ENCODE measurements around the gene TAS1R3. TPM values are rescaled to one million over a fixed set of nuclear protein-coding genes. Genes with fewer than 3 reads are reported as not detected.

Gene TAS1R3
- total RNA-seq, 1 donor, result under 0.01 TPM

- no peak for TF ChIP-seq CTCF (IDR thresholded peaks at IDR 0.05; ENCODE audit: extremely low read depth, low read depth, low read length)
- DNase-seq (ENCODE audit: insufficient read length, low spot score, missing footprints), result no peak
- Histone ChIP-seq H3K4me3 (ENCODE audit: insufficient read depth, low read length) (no peak overlapping the region), H3K79me2 (ENCODE audit: insufficient read depth, low read length) (peaks cover 18% of the 10 kb centered on the region), H3K36me3 (ENCODE audit: insufficient read depth, low read length) (peaks cover 9% of the 10 kb centered on the region), H3K4me2 (ENCODE audit: insufficient read depth, low read length) (no peak overlapping the region), H3K27ac (ENCODE audit: low read depth, low read length) (no peak overlapping the region), H3K4me1 (ENCODE audit: insufficient read depth, low read length) (no peaks in the 10 kb centered on the region), H2AFZ (ENCODE audit: low read length) (no peak overlapping the region), H4K20me1 (ENCODE audit: insufficient read depth, low read length) (peaks cover 2% of the 10 kb centered on the region), H3K27me3 (ENCODE audit: insufficient read depth, low read length) (no peaks in the 10 kb centered on the region), H3K9me3 (ENCODE audit: low read depth, low read length) (no peaks in the 10 kb centered on the region)
Measured at GRCh38 chr1:1380860-1381259, 49.8 kb downstream of the TAS1R3 start.

DNA sequence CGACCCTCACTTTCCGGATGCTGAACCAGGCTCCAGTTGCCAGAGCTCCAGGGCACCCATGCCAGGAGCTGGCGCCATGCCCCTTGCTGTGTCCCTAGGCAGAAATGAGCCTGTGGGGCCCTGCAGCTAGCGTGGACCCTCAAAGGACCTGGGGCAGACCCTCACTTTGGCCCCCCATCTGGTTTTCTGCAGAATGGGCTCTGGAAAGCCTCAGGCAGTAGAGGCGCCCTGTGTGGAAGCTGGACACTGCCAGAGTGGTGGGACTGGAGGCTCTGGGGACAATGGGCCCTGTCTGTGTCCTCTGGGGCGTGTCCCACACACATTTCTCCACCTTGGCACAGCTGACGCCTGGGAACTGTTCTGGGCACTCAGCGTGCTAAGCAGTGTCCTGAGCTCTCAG lies 50.2 kb downstream of the TAS1R3 start:
- H2AFZ ChIP-seq (ENCODE audit: low read length), result no peak overlapping the region
- H3K4me1 ChIP-seq (ENCODE audit: insufficient read depth, low read length), result no peaks in the 10 kb centered on the region
- peaks cover 6% of the 10 kb centered on the region for H4K20me1 ChIP-seq (ENCODE audit: insufficient read depth, low read length)
- H3K4me3 ChIP-seq (ENCODE audit: insufficient read depth, low read length), result no peak overlapping the region
- H3K79me2 ChIP-seq (ENCODE audit: insufficient read depth, low read length), result peaks cover 18% of the 10 kb centered on the region
- no peak overlapping the region for H3K4me2 ChIP-seq (ENCODE audit: insufficient read depth, low read length)
- peaks cover 13% of the 10 kb centered on the region for H3K36me3 ChIP-seq (ENCODE audit: insufficient read depth, low read length)
- H3K27me3 ChIP-seq (ENCODE audit: insufficient read depth, low read length), result no peaks in the 10 kb centered on the region
- H3K27ac ChIP-seq (ENCODE audit: low read depth, low read length), result no peak overlapping the region
- no peaks in the 10 kb centered on the region for H3K9me3 ChIP-seq (ENCODE audit: low read depth, low read length)
- DNase-seq (ENCODE audit: insufficient read length, low spot score, missing footprints), result peak; percentile 78
- TF ChIP-seq CTCF (IDR thresholded peaks at IDR 0.05; ENCODE audit: extremely low read depth, low read depth, low read length), result no peak

Small RNA genes lying within 50 kb of the gene (small RNA-seq; reads per million reads assigned to genes)
- not detected for gene MIR6726

Other genes with a start within 250 kb of the TAS1R3 start
- 5.4 and 8.5 TPM in 2 replicates for gene C1orf159, start 215.2 kb upstream of the TAS1R3 start, total RNA-seq
- not detected in 2 replicates for gene TTLL10, start 157.4 kb upstream of the TAS1R3 start, total RNA-seq
- gene TNFRSF18, start 124.7 kb upstream of the TAS1R3 start, total RNA-seq, result 0.29 TPM in 1 of 2 replicates, not detected in the other
- under 0.01 TPM in 1 of 2 replicates, not detected in the other for gene TNFRSF4, start 117.1 kb upstream of the TAS1R3 start, total RNA-seq
- gene SDF4, start 99.3 kb upstream of the TAS1R3 start, total RNA-seq, result 136 and 151 TPM in 2 replicates
- gene B3GALT6, start 99.0 kb upstream of the TAS1R3 start, total RNA-seq, result 26.5 and 29.7 TPM in 2 replicates
- gene C1QTNF12, start 84.6 kb upstream of the TAS1R3 start, total RNA-seq, result 0.36 and 0.59 TPM in 2 replicates
- 31.2 and 32.6 TPM in 2 replicates for gene UBE2J2, start 57.4 kb upstream of the TAS1R3 start, total RNA-seq
- 0.59 and 1.1 TPM in 2 replicates for gene SCNN1D, start 50.8 kb upstream of the TAS1R3 start, total RNA-seq
- 31.2 and 46.7 TPM in 2 replicates for gene ACAP3, start 23.4 kb upstream of the TAS1R3 start, total RNA-seq
- 19.4 and 29.3 TPM in 2 replicates for gene PUSL1, start 22.7 kb upstream of the TAS1R3 start, total RNA-seq
- gene INTS11, start 6.6 kb upstream of the TAS1R3 start, total RNA-seq, result 53.3 and 59.7 TPM in 2 replicates
- 12.7 and 13.8 TPM in 2 replicates for gene CPTP, start 6.5 kb upstream of the TAS1R3 start, total RNA-seq
- 73.5 and 81.9 TPM in 2 replicates for gene DVL1, start 18.1 kb downstream of the TAS1R3 start, total RNA-seq
- 689 and 735 TPM in 2 replicates for gene MXRA8, start 27.3 kb downstream of the TAS1R3 start, total RNA-seq
- 64.8 and 74.6 TPM in 2 replicates for gene AURKAIP1, start 43.9 kb downstream of the TAS1R3 start, total RNA-seq
- gene CCNL2, start 68.1 kb downstream of the TAS1R3 start, total RNA-seq, result 138 and 139 TPM in 2 replicates
- 53.9 and 58.9 TPM in 2 replicates for gene MRPL20, start 76.0 kb downstream of the TAS1R3 start, total RNA-seq
- 1.2 and 1.8 TPM in 2 replicates for gene ANKRD65, start 90.0 kb downstream of the TAS1R3 start, total RNA-seq
- gene VWA1, start 104.4 kb downstream of the TAS1R3 start, total RNA-seq, result 2.4 and 4.3 TPM in 2 replicates
- under 0.01 and 0.59 TPM in 2 replicates for gene ATAD3C, start 118.4 kb downstream of the TAS1R3 start, total RNA-seq
- 10.6 and 14.5 TPM in 2 replicates for gene ATAD3B, start 140.5 kb downstream of the TAS1R3 start, total RNA-seq
- 18.6 and 19.9 TPM in 2 replicates for gene ATAD3A, start 180.9 kb downstream of the TAS1R3 start, total RNA-seq
- gene TMEM240, start 209.3 kb downstream of the TAS1R3 start, total RNA-seq, result 1.8 and 2.7 TPM in 2 replicates
- 67.2 and 73.1 TPM in 2 replicates for gene SSU72, start 243.6 kb downstream of the TAS1R3 start, total RNA-seq